Purkinje cell (primary cell): ENCODE data around the gene STRN. TPM values are rescaled to one million over a fixed set of nuclear protein-coding genes. Genes with fewer than 3 reads are reported as not detected.

ENCODE experiments used
- polyA plus RNA-seq: library from polyadenylated mRNA; unstranded; fragments of >200 nt; fragmentation: Nextera tagmentation; gene quantifications from 2 replicates; pipeline ENCODE4 v1.2.1, GENCODE V29; 2014

The STRN gene, protein sequence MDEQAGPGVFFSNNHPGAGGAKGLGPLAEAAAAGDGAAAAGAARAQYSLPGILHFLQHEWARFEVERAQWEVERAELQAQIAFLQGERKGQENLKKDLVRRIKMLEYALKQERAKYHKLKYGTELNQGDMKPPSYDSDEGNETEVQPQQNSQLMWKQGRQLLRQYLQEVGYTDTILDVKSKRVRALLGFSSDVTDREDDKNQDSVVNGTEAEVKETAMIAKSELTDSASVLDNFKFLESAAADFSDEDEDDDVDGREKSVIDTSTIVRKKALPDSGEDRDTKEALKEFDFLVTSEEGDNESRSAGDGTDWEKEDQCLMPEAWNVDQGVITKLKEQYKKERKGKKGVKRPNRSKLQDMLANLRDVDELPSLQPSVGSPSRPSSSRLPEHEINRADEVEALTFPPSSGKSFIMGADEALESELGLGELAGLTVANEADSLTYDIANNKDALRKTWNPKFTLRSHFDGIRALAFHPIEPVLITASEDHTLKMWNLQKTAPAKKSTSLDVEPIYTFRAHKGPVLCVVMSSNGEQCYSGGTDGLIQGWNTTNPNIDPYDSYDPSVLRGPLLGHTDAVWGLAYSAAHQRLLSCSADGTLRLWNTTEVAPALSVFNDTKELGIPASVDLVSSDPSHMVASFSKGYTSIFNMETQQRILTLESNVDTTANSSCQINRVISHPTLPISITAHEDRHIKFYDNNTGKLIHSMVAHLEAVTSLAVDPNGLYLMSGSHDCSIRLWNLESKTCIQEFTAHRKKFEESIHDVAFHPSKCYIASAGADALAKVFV
- 5.3 and 7.6 TPM in 2 replicates for polyA plus RNA-seq

DNA sequence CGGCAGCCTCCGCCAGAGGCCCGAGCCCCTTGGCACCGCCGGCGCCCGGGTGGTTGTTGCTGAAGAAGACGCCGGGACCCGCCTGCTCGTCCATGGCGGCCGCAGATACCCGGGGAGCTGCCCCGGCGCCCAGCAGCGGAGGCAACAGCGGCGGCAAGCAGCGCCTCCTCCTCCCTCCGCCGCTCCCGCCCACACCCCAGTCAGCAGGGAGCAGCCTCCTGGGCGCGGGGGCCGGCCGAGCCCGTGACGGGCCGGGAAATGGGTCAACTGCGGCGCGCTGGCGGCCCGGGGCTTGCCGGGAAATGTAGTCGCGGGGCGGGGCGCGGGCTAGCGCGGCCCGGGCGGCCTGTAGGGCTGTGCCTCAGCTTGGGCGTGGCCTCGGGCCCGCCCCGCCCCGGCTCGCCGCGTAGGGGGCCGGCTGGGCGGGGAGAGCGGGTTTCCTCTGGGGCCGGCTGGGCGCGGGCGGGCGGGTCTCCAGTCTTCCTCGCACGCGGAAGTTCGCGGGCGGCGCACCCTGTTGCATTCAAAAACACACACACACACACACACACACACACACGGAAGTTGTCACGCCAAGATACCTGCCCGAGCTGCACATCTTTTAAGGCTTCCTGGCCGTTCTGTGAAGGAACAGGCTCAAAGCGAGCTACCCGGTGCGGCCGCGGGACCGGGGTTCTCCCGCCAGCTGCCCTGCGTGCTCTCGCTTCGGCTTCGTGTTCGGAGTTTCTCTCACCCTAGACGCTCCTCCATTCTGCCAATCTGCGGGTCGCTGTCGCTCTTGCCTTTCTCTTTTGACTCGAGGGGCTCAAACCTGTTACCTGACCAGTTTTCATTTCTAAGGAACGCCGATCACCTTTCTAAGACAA, at the start of gene STRN:
STRN (minus strand) TSS at position 167 of the 866 bp plus-strand sequence; CDS start at position 94, 73 bp downstream.

Other genes starting within 250 kb of the STRN start
- 14.1 and 14.4 TPM in 2 replicates for gene HEATR5B, start 117.8 kb upstream of the STRN start, polyA plus RNA-seq
- gene GPATCH11, start 118.0 kb upstream of the STRN start, polyA plus RNA-seq = 17.0 and 24.1 TPM in 2 replicates
- gene EIF2AK2, start 190.4 kb upstream of the STRN start, polyA plus RNA-seq = 18.6 and 24.0 TPM in 2 replicates
- gene SULT6B1, start 222.1 kb upstream of the STRN start, polyA plus RNA-seq = not detected in 2 replicates
- 85.5 and 92.2 TPM in 2 replicates for gene CEBPZOS, start 230.0 kb upstream of the STRN start, polyA plus RNA-seq